Endothelial cell of umbilical vein (primary cell): ENCODE results near the gene ATXN7L1. TPM values are rescaled to one million over a fixed set of nuclear protein-coding genes. Genes with fewer than 3 reads are reported as not detected.

Source experiments
- BruUV-seq: library from RNA; stranded (reverse); fragments of 400-500 nt; replicated peaks from 2 replicates; lab custom pipeline; 2021; lab: Mats Ljungman, UMichigan
- CTCF ChIA-PET: fragments of 300-600, 350-600 bp; sonication (Branson Sonifier 250); formaldehyde crosslinking; loops from one replicate; lab custom pipeline; 2021; ENCODE audit warnings: antibody characterized with exemption, inconsistent platforms; lab: Charles Lee
- POLR2A ChIA-PET: fragments of 300-600, 350-600 bp; sonication (Branson Sonifier 250); formaldehyde crosslinking; loops from one replicate; lab custom pipeline; 2021; ENCODE audit warnings: antibody characterized with exemption, inconsistent platforms; lab: Charles Lee
- DNase-seq: peaks from one replicate; pipeline ENCODE4 v3.0.0-alpha.2; 2011; ENCODE audit warnings: low read depth, low spot score
- FAIRE-seq: peaks from 2 replicates; lab custom pipeline; 2011; peaks lifted over from hg19 to GRCh38; lab: Jason Lieb, UNC
- H2AFZ ChIP-seq: 2 replicates; pipeline ENCODE4 v1.6.0; 2012; ENCODE audit warnings: low read depth, low read length, control low read depth, inconsistent platforms
- H3K27ac ChIP-seq: 2 replicates; pipeline ENCODE4 v1.5.1; 2011; ENCODE audit warnings: low read depth, mild to moderate bottlenecking, control low read depth, low read length, moderate library complexity; ENCODE audit not compliant: insufficient read depth
- H3K27me3 ChIP-seq, 2 experiments: 2 replicates each; pipeline versions ENCODE4 v1.6.0 to v1.6.1; 2011; ENCODE audit warnings: low read length in 2 of 2, mixed read lengths in 1 of 2; ENCODE audit not compliant: control insufficient read depth in 2 of 2, insufficient read depth in 2 of 2
- H3K36me3 ChIP-seq, 2 experiments: 2 replicates in 1 of 2; 3 replicates in 1 of 2; pipeline ENCODE4 v1.5.1; 2011; ENCODE audit warnings: low read length in 2 of 2, mild to moderate bottlenecking in 1 of 2, moderate library complexity in 1 of 2; ENCODE audit not compliant: control insufficient read depth in 2 of 2, insufficient read depth in 2 of 2; ENCODE audit errors: extremely low read depth in 1 of 2
- H3K4me1 ChIP-seq: 3 replicates; pipeline ENCODE4 v1.5.1; 2011; ENCODE audit warnings: mild to moderate bottlenecking, low read length; ENCODE audit not compliant: control insufficient read depth, insufficient read depth; ENCODE audit errors: extremely low read depth
- H3K4me2 ChIP-seq: 2 replicates; pipeline ENCODE4 v1.6.1; 2011; ENCODE audit warnings: low read length, control low read depth, mixed read lengths; ENCODE audit not compliant: insufficient read depth
- H3K4me3 ChIP-seq, 3 experiments: fragments of 200-600 bp in 1 of 3; sonication (generic), shearing (Covaris generic) in 1 of 3; replicated peaks in 1 of 3; 2 replicates each; pipeline ENCODE4 v1.5.1; 2011 to 2016; ENCODE audit warnings: control low read depth in 3 of 3, low read length in 3 of 3, mild to moderate bottlenecking in 2 of 3, inconsistent platforms in 1 of 3, low read depth in 1 of 3, moderate library complexity in 1 of 3; ENCODE audit not compliant: insufficient read depth in 1 of 3
- H3K79me2 ChIP-seq: 2 replicates; pipeline ENCODE4 v1.6.0; 2012; ENCODE audit warnings: low read length, inconsistent platforms; ENCODE audit not compliant: control insufficient read depth, insufficient read depth
- H3K9ac ChIP-seq: replicated peaks from 2 replicates; pipeline ENCODE3; 2011; ENCODE audit warnings: low read length, control low read depth; ENCODE audit not compliant: insufficient read depth; ENCODE audit errors: extremely low read depth
- H3K9me1 ChIP-seq: replicated peaks from 3 replicates; pipeline ENCODE4 v1.6.0; 2011; ENCODE audit warnings: mild to moderate bottlenecking, low read length; ENCODE audit not compliant: control insufficient read depth, insufficient read depth; ENCODE audit errors: extremely low read depth
- H3K9me3 ChIP-seq: replicated peaks from 2 replicates; pipeline ENCODE4 v1.5.1; 2012; ENCODE audit warnings: low read length, inconsistent platforms; ENCODE audit not compliant: control insufficient read depth, insufficient read depth
- H4K20me1 ChIP-seq: replicated peaks from 2 replicates; pipeline ENCODE3; 2011; ENCODE audit warnings: mild to moderate bottlenecking, low read length; ENCODE audit not compliant: control insufficient read depth, insufficient read depth; ENCODE audit errors: extremely low read depth
- EZH2 ChIP-seq: IDR thresholded peaks from 2 replicates; pipeline ENCODE4 v1.6.1; 2012; ENCODE audit warnings: borderline replicate concordance, low read depth, mild to moderate bottlenecking, moderate library complexity, low read length, inconsistent platforms; ENCODE audit not compliant: severe bottlenecking
- FOS ChIP-seq: IDR thresholded peaks from 2 replicates; pipeline ENCODE4 v1.6.1; 2011; ENCODE audit warnings: mild to moderate bottlenecking, low read length, moderate library complexity, borderline replicate concordance; ENCODE audit not compliant: insufficient read depth
- GATA2 ChIP-seq: IDR thresholded peaks from 2 replicates; pipeline ENCODE4 v1.7.0; 2011; ENCODE audit warnings: low read depth, mild to moderate bottlenecking, moderate library complexity, mixed read lengths, low read length; ENCODE audit not compliant: insufficient read length, insufficient read depth
- JUN ChIP-seq: IDR thresholded peaks from 2 replicates; pipeline ENCODE4 v1.6.1; 2011; ENCODE audit warnings: borderline replicate concordance, low read depth; ENCODE audit not compliant: insufficient read length, insufficient read depth
- MYC ChIP-seq: IDR thresholded peaks from one replicate; pipeline ENCODE4 v1.6.1; 2011; ENCODE audit warnings: mild to moderate bottlenecking, low read depth, low read length
- POLR2A ChIP-seq: IDR thresholded peaks from 2 replicates; pipeline ENCODE4 v1.6.1; 2012; ENCODE audit warnings: low read depth, mild to moderate bottlenecking, control low read depth, low read length
- POLR2AphosphoS5 ChIP-seq: IDR thresholded peaks from 2 replicates; pipeline ENCODE4 v1.6.1; 2012; ENCODE audit warnings: low read depth, mild to moderate bottlenecking, control low read depth, low read length, moderate library complexity; ENCODE audit not compliant: insufficient read depth
- dilution Hi-C: fragments of 300-500 bp; cut with MboI; formaldehyde crosslinking; loops from one replicate; pipeline ENCODE4 v1.15.0; 2019; ENCODE audit warnings: low sequenced_read_pairs; ENCODE audit not compliant: extremely low pct_ligation_motif_present
- intact Hi-C: fragments of 100-400 bp; cut with micrococcal nuclease; formaldehyde crosslinking; loops from one replicate; pipeline ENCODE4 v1.10.0; 2022
- polyA plus RNA-seq, 4 experiments: library from polyadenylated mRNA; depleted of rRNA in 3 of 4; stranded (reverse) in 3 of 4; unstranded in 1 of 4; fragments of >200 nt; gene quantifications; 2 replicates each; pipeline versions ENCODE4 v1.2.1 to v1.2.3, GENCODE V29; 2011 to 2012; ENCODE audit warnings: missing spikeins in 1 of 4
- total RNA-seq: library from RNA; stranded (reverse); gene quantifications from 2 replicates; pipeline ENCODE4 v1.2.3, GENCODE V29; 2021
- TF ChIP-seq, protein P1 (sequence below): IDR thresholded peaks from 2 replicates; pipeline ENCODE4 v1.6.1; 2011; ENCODE audit not compliant: insufficient read depth, insufficient read length
- TF ChIP-seq, protein P2 (sequence below), 2 donors: IDR thresholded peaks; 1 replicate in 1 of 2; 2 replicates in 1 of 2; pipeline ENCODE4 v1.5.1; 2011; ENCODE audit warnings: low read length in 2 of 2, mild to moderate bottlenecking in 2 of 2, moderate library complexity in 2 of 2, control low read depth in 1 of 2, inconsistent platforms in 1 of 2, low read depth in 1 of 2; ENCODE audit not compliant: insufficient read depth in 1 of 2; ENCODE audit errors: extremely low read depth in 1 of 2

The ATXN7L1 gene
- total and polyA plus RNA-seq, 2 donors (not counting 3 experiments of a cell fraction or from before 2014, with no cell fraction given) = 4.6 to 15.6 TPM

DNA sequence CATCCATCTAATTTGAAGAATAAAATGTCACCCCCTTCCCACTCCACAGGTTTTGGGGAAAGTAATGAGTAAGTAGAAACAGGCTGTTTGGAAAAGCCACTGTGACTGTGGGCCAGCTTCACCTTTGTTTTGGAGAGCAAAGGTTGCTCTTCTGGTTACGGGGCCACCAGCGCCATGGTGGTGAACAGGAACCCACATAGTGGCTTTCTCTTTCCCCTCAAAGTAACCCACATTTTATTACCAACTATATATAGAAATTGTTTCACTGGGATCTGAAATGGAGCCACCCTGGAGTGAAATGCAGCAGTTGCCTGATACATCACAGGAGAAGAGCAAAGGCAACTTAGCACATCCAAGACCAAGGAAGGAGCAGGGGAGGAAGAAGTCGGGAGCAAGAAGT lies 182.8 kb downstream of the ATXN7L1 start:
- BruUV-seq = no TSS peak
- intact Hi-C loops (no loop called here), dilution Hi-C loops (no loop called here)

More for the DNA sequence above, 182.8 kb downstream of the ATXN7L1 start:
- no peak for FAIRE-seq
- Histone ChIP-seq H3K9me1 (no peaks in the 10 kb centered on the region), H3K4me1 (peaks cover 6% of the 10 kb centered on the region), H3K36me3 (no peaks in the 10 kb centered on the region), H3K27me3 (no peaks in the 10 kb centered on the region), H3K9ac (no peak overlapping the region), H3K27ac (no peak overlapping the region), H4K20me1 (no peaks in the 10 kb centered on the region), H3K9me3 (no peaks in the 10 kb centered on the region), H3K4me2 (no peak overlapping the region), H3K4me3 (no peak overlapping the region), H3K79me2 (no peaks in the 10 kb centered on the region), H2AFZ (no peak overlapping the region)
- ChIA-PET CTCF (no interaction called here), POLR2A (interaction anchor here (0.6 kb wide), 1 partner anchor 779 kb away, joined by 4 read pairs; no protein-coding TSS in a partner anchor)
- TF ChIP-seq GATA2 (no peak), FOS (no peak), JUN (no peak), POLR2A (no peak), POLR2AphosphoS5 (no peak), MYC (no peak), EZH2 (no peak)
- TF ChIP-seq, protein P1, sequence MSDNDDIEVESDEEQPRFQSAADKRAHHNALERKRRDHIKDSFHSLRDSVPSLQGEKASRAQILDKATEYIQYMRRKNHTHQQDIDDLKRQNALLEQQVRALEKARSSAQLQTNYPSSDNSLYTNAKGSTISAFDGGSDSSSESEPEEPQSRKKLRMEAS = no peak
- TF ChIP-seq, protein P2, sequence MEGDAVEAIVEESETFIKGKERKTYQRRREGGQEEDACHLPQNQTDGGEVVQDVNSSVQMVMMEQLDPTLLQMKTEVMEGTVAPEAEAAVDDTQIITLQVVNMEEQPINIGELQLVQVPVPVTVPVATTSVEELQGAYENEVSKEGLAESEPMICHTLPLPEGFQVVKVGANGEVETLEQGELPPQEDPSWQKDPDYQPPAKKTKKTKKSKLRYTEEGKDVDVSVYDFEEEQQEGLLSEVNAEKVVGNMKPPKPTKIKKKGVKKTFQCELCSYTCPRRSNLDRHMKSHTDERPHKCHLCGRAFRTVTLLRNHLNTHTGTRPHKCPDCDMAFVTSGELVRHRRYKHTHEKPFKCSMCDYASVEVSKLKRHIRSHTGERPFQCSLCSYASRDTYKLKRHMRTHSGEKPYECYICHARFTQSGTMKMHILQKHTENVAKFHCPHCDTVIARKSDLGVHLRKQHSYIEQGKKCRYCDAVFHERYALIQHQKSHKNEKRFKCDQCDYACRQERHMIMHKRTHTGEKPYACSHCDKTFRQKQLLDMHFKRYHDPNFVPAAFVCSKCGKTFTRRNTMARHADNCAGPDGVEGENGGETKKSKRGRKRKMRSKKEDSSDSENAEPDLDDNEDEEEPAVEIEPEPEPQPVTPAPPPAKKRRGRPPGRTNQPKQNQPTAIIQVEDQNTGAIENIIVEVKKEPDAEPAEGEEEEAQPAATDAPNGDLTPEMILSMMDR (IDR thresholded peaks at IDR 0.05; ENCODE audit: extremely low read depth in 1 of 2, insufficient read depth in 1 of 2, low read depth in 1 of 2, low read length in 2 of 2) = no peak
- no peak for DNase-seq
